ENCODE measurements around the gene ASH1L. TPM values are rescaled to one million over a fixed set of nuclear protein-coding genes. Genes with fewer than 3 reads are reported as not detected.

The ASH1L gene
- total RNA-seq, 5 donors from 2014 or later (not counting 1 experiment from before 2014, with no cell fraction given): 78.0 to 105 (median 81.1) TPM

- no peak overlapping the region for H3K27ac Mint-ChIP-seq
- no CpG with 5 or more reads among the region's 2 CpGs for WGBS (ENCODE audit: insufficient coverage)
- H3K4me1 Mint-ChIP-seq: peaks cover 18 to 21% (median 20%) of the 10 kb centered on the region in 3 donors
- Histone ChIP-seq H3K4me3 (ENCODE audit: control insufficient read depth in 1 of 2, extremely low read depth in 1 of 2, low read length in 1 of 2) (no peak overlapping the region), H3K27me3 (replicated peaks in 1 of 2; ENCODE audit: control insufficient read depth in 2 of 2, extremely low read depth in 1 of 2, insufficient read depth in 2 of 2, low read length in 1 of 2) (no peaks in the 10 kb centered on the region), H3K9me3 (no peaks in the 10 kb centered on the region), H3K4me1 (ENCODE audit: control insufficient read depth in 1 of 2, extremely low read depth in 1 of 2, insufficient read depth in 2 of 2, low read length in 2 of 2) (no peaks in the 10 kb centered on the region), H3K27ac (ENCODE audit: low read length) (no peak overlapping the region), H3K36me3 (ENCODE audit: control insufficient read depth in 2 of 2, extremely low read depth in 1 of 2, insufficient read depth in 1 of 2, low read length in 1 of 2) (peaks cover 7 to 45% of the 10 kb centered on the region in 2 donors)
- DNase-seq (no peak), ATAC-seq (replicated peaks in 1 of 4) (no peak)
- H3K9me3 Mint-ChIP-seq: no peaks in the 10 kb centered on the region
- no peak overlapping the region for H3K4me3 Mint-ChIP-seq
- H3K36me3 Mint-ChIP-seq: peaks cover 43% of the 10 kb centered on the region
- POLR2A ChIA-PET: no interaction called here
- no peaks in the 10 kb centered on the region for H3K27me3 Mint-ChIP-seq
- CTCF ChIA-PET: interaction anchor here in 1 of 2 donors (0.6 kb wide), 1 partner anchor 732 kb away, joined by 4 read pairs; no protein-coding TSS in a partner anchor
Observed at GRCh38 chr1:155481741-155482241, 80.8 kb downstream of the ASH1L start.

DNA sequence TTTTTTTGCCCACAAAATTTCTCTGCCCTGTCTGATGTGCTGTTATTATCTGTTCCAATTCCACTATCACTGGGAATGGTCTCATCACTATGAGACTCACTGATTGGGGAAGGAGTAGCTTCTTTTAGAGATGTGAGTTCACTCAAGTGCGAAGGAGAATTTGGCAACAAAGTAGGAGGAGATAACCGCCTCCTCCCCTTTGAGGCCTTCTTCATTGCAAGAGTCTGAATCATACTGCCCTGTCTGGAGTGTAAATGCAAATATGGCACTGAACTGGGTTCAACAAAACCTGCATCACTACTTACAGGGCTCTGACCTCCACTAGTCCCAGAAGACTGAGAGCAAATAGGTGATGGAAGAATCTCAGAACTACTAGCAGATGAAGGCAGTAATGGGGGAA lies 83.4 kb downstream of the ASH1L start:
- no CpG with 5 or more reads among the region's 2 CpGs for WGBS (ENCODE audit: insufficient coverage)
- Histone ChIP-seq H3K4me3 (ENCODE audit: control insufficient read depth in 1 of 2, extremely low read depth in 1 of 2, low read length in 1 of 2) (no peak overlapping the region), H3K36me3 (ENCODE audit: control insufficient read depth in 2 of 2, extremely low read depth in 1 of 2, insufficient read depth in 1 of 2, low read length in 1 of 2) (peaks cover 7 to 45% of the 10 kb centered on the region in 2 donors), H3K27ac (ENCODE audit: low read length) (no peak overlapping the region), H3K4me1 (ENCODE audit: control insufficient read depth in 1 of 2, extremely low read depth in 1 of 2, insufficient read depth in 2 of 2, low read length in 2 of 2) (no peaks in the 10 kb centered on the region), H3K27me3 (replicated peaks in 1 of 2; ENCODE audit: control insufficient read depth in 2 of 2, extremely low read depth in 1 of 2, insufficient read depth in 2 of 2, low read length in 1 of 2) (no peaks in the 10 kb centered on the region), H3K9me3 (no peaks in the 10 kb centered on the region)
- Mint-ChIP-seq H3K36me3 (peaks cover 56% of the 10 kb centered on the region), H3K4me1 (peaks cover 18 to 30% (median 21%) of the 10 kb centered on the region in 3 donors), H3K27me3 (no peaks in the 10 kb centered on the region), H3K27ac (peak overlapping the region in 1 of 2 donors; percentile 6), H3K9me3 (peaks cover 0 to 4% (median 0%) of the 10 kb centered on the region in 3 donors), H3K4me3 (no peak overlapping the region)
- CTCF ChIA-PET: no interaction called here
- DNase-seq (no peak), ATAC-seq (replicated peaks in 1 of 4) (no peak)
- POLR2A ChIA-PET: no interaction called here

GRCh38 chr1:155478270-155478852 lies 84.2 kb downstream of the ASH1L start:
- Mint-ChIP-seq H3K36me3 (peaks cover 59% of the 10 kb centered on the region), H3K27me3 (no peaks in the 10 kb centered on the region), H3K27ac (no peak overlapping the region), H3K9me3 (peaks cover 0 to 4% (median 0%) of the 10 kb centered on the region in 3 donors), H3K4me3 (no peak overlapping the region), H3K4me1 (peaks cover 18 to 31% (median 19%) of the 10 kb centered on the region in 3 donors)
- no peak for ATAC-seq (replicated peaks in 1 of 4)
- H3K36me3 ChIP-seq (ENCODE audit: control insufficient read depth in 2 of 2, extremely low read depth in 1 of 2, insufficient read depth in 1 of 2, low read length in 1 of 2): peaks cover 7 to 45% of the 10 kb centered on the region in 2 donors
- ChIA-PET POLR2A (no interaction called here), CTCF (no interaction called here)
- H3K27me3 ChIP-seq (replicated peaks in 1 of 2; ENCODE audit: control insufficient read depth in 2 of 2, extremely low read depth in 1 of 2, insufficient read depth in 2 of 2, low read length in 1 of 2): no peaks in the 10 kb centered on the region
- 95% methylated on average over 4 of the region's 8 CpGs for WGBS (ENCODE audit: insufficient coverage)
- no peaks in the 10 kb centered on the region for H3K4me1 ChIP-seq (ENCODE audit: control insufficient read depth in 1 of 2, extremely low read depth in 1 of 2, insufficient read depth in 2 of 2, low read length in 2 of 2)
- H3K9me3 ChIP-seq: no peaks in the 10 kb centered on the region
- DNase-seq: no peak
- H3K27ac ChIP-seq (ENCODE audit: low read length): no peak overlapping the region
- no peak overlapping the region for H3K4me3 ChIP-seq (ENCODE audit: control insufficient read depth in 1 of 2, extremely low read depth in 1 of 2, low read length in 1 of 2)

GRCh38 chr1:155474146-155474545 lies 88.5 kb downstream of the ASH1L start:
- no CpG with 5 or more reads among the region's 5 CpGs for WGBS (ENCODE audit: insufficient coverage)
- Mint-ChIP-seq H3K4me1 (peaks cover 24 to 38% (median 25%) of the 10 kb centered on the region in 3 donors), H3K27me3 (no peaks in the 10 kb centered on the region), H3K27ac (no peak overlapping the region), H3K4me3 (no peak overlapping the region), H3K9me3 (peaks cover 4 to 16% (median 11%) of the 10 kb centered on the region in 3 donors), H3K36me3 (peaks cover 59% of the 10 kb centered on the region)
- DNase-seq (no peak), ATAC-seq (replicated peaks in 1 of 4) (no peak)
- Histone ChIP-seq H3K27me3 (replicated peaks in 1 of 2; ENCODE audit: control insufficient read depth in 2 of 2, extremely low read depth in 1 of 2, insufficient read depth in 2 of 2, low read length in 1 of 2) (no peaks in the 10 kb centered on the region), H3K27ac (ENCODE audit: low read length) (no peak overlapping the region), H3K36me3 (ENCODE audit: control insufficient read depth in 2 of 2, extremely low read depth in 1 of 2, insufficient read depth in 1 of 2, low read length in 1 of 2) (peaks cover 0 to 33% of the 10 kb centered on the region in 2 donors), H3K9me3 (no peaks in the 10 kb centered on the region), H3K4me3 (ENCODE audit: control insufficient read depth in 1 of 2, extremely low read depth in 1 of 2, low read length in 1 of 2) (no peak overlapping the region), H3K4me1 (ENCODE audit: control insufficient read depth in 1 of 2, extremely low read depth in 1 of 2, insufficient read depth in 2 of 2, low read length in 2 of 2) (peaks cover 0 to 2% of the 10 kb centered on the region in 2 experiments)
- ChIA-PET CTCF (no interaction called here), POLR2A (no interaction called here)

DNA sequence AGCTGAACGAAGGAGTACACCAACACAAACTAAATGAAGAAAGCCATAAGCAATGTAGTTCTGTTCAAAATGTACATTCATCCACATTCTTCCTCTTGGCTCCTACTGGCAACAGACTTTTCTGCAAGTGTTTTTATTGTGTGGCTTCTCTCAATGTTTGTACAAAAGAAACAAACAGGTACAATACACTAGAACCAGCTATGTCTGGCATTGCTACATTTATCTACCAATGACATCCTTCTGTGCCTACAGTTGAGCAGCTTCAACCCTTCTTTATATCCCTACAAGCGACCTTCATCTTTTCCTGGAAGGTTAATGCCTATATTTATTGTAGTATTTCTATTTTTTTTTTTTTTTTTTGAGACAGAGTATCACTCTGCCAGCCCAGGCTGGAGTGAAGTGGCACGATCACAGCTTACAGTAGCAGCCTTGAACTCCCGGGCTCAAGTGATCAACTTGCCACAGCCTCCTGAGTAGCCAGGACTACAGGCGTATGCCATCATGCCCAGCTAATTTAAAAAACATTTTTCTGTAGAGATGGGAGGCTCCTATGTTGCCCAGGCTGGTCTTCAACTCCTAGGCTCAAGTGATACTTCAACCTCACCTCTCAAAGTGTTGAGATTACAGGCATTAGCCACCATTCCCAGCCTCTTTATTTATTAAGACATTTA lies 89.3 kb downstream of the ASH1L start:
- no peak for DNase-seq
- Mint-ChIP-seq H3K9me3 (peaks cover 4 to 16% (median 11%) of the 10 kb centered on the region in 3 donors), H3K36me3 (peaks cover 53% of the 10 kb centered on the region), H3K27me3 (no peaks in the 10 kb centered on the region), H3K27ac (no peak overlapping the region), H3K4me3 (no peak overlapping the region), H3K4me1 (peaks cover 29 to 38% (median 29%) of the 10 kb centered on the region in 3 donors)
- no peak overlapping the region for H3K4me3 ChIP-seq (ENCODE audit: control insufficient read depth in 1 of 2, extremely low read depth in 1 of 2, low read length in 1 of 2)
- peaks cover 0 to 4% of the 10 kb centered on the region in 2 experiments for H3K4me1 ChIP-seq (ENCODE audit: control insufficient read depth in 1 of 2, extremely low read depth in 1 of 2, insufficient read depth in 2 of 2, low read length in 2 of 2)
- no peaks in the 10 kb centered on the region for H3K27me3 ChIP-seq (replicated peaks in 1 of 2; ENCODE audit: control insufficient read depth in 2 of 2, extremely low read depth in 1 of 2, insufficient read depth in 2 of 2, low read length in 1 of 2)
- no peaks in the 10 kb centered on the region for H3K9me3 ChIP-seq
- no peak overlapping the region for H3K27ac ChIP-seq (ENCODE audit: low read length)
- no CpG with 5 or more reads among the region's 5 CpGs for WGBS (ENCODE audit: insufficient coverage)
- ChIA-PET CTCF (interaction anchor here in 1 of 2 donors (0.5 to 0.6 kb wide), 2 partner anchors 11 to 1011 kb away, joined by 3 to 8 read pairs; no protein-coding TSS in a partner anchor), POLR2A (interaction anchor here (0.5 to 0.6 kb wide), 2 partner anchors 57 to 1581 kb away, joined by 3 to 4 read pairs; no protein-coding TSS in a partner anchor)
- ATAC-seq (replicated peaks in 1 of 4): no peak
- H3K36me3 ChIP-seq (ENCODE audit: control insufficient read depth in 2 of 2, extremely low read depth in 1 of 2, insufficient read depth in 1 of 2, low read length in 1 of 2): peaks cover 0 to 24% of the 10 kb centered on the region in 2 donors

GRCh38 chr1:155472491-155473083 lies 90.0 kb downstream of the ASH1L start:
- 80% methylated on average over 1 of the region's 2 CpGs for WGBS (ENCODE audit: insufficient coverage)
- ChIA-PET CTCF (interaction anchor here in 1 of 2 donors (0.5 to 0.6 kb wide), 2 partner anchors 11 to 1011 kb away, joined by 3 to 8 read pairs; no protein-coding TSS in a partner anchor), POLR2A (interaction anchor here in 1 of 2 donors (0.5 kb wide), 1 partner anchor 42 kb away, joined by 3 read pairs; no protein-coding TSS in a partner anchor)
- Mint-ChIP-seq H3K36me3 (peaks cover 49% of the 10 kb centered on the region), H3K4me3 (peak overlapping the region in 1 of 3 donors; percentile 5), H3K4me1 (peaks cover 33 to 40% (median 36%) of the 10 kb centered on the region in 3 donors), H3K9me3 (peaks cover 4 to 16% (median 11%) of the 10 kb centered on the region in 3 donors), H3K27ac (no peak overlapping the region), H3K27me3 (no peaks in the 10 kb centered on the region)
- H3K9me3 ChIP-seq: no peaks in the 10 kb centered on the region
- H3K4me3 ChIP-seq (ENCODE audit: control insufficient read depth in 1 of 2, extremely low read depth in 1 of 2, low read length in 1 of 2): no peak overlapping the region
- DNase-seq: no peak
- ATAC-seq (replicated peaks in 1 of 4): no peak
- no peak overlapping the region for H3K27ac ChIP-seq (ENCODE audit: low read length)
- peaks cover 0 to 4% of the 10 kb centered on the region in 2 experiments for H3K4me1 ChIP-seq (ENCODE audit: control insufficient read depth in 1 of 2, extremely low read depth in 1 of 2, insufficient read depth in 2 of 2, low read length in 2 of 2)
- H3K27me3 ChIP-seq (replicated peaks in 1 of 2; ENCODE audit: control insufficient read depth in 2 of 2, extremely low read depth in 1 of 2, insufficient read depth in 2 of 2, low read length in 1 of 2): no peaks in the 10 kb centered on the region
- H3K36me3 ChIP-seq (ENCODE audit: control insufficient read depth in 2 of 2, extremely low read depth in 1 of 2, insufficient read depth in 1 of 2, low read length in 1 of 2): peaks cover 0 to 18% of the 10 kb centered on the region in 2 donors
